HepG2 (cell line): ENCODE results near the gene EZH1. TPM values are rescaled to one million over a fixed set of nuclear protein-coding genes. Genes with fewer than 3 reads are reported as not detected.

Source experiments
- BCL6 ChIP-seq: IDR thresholded peaks from 2 replicates; pipeline ENCODE4 v1.6.1; 2016; ENCODE audit warnings: missing genetic modification reagents, missing compliant biosample characterization
- NFE2L2 ChIP-seq: fragments of 150-350 bp; IDR thresholded peaks from 2 replicates; pipeline ENCODE4 v1.6.1; 2014; ENCODE audit warnings: low read length
- YY1 ChIP-seq: IDR thresholded peaks from 2 replicates; pipeline ENCODE4 v1.6.1; 2011; ENCODE audit warnings: low read length, low read depth, moderate library complexity, mild to moderate bottlenecking; ENCODE audit not compliant: insufficient read depth, insufficient replicate concordance
- ZC3H4 ChIP-seq: sonication (generic); formaldehyde crosslinking; IDR thresholded peaks from 2 replicates; pipeline ENCODE4 v1.4.0; 2020; ENCODE audit warnings: missing genetic modification reagents, borderline replicate concordance
- ZFY ChIP-seq: sonication (generic); formaldehyde crosslinking; IDR thresholded peaks from 2 replicates; pipeline ENCODE4 v1.4.0; 2020; ENCODE audit warnings: missing genetic modification reagents
- ZNF501 ChIP-seq: sonication (generic); formaldehyde crosslinking; IDR thresholded peaks from 2 replicates; pipeline ENCODE4 v1.5.1; 2020; ENCODE audit warnings: mild to moderate bottlenecking, moderate library complexity, missing genetic modification reagents
- ZNF563 ChIP-seq: sonication (generic); formaldehyde crosslinking; IDR thresholded peaks from 2 replicates; pipeline ENCODE4 v1.8.0; 2022; ENCODE audit warnings: mild to moderate bottlenecking, moderate library complexity, missing genetic modification reagents
- ZNF850 ChIP-seq: sonication (generic); formaldehyde crosslinking; conservative IDR thresholded peaks from 2 replicates; pipeline ENCODE4 v1.9.0; 2021; ENCODE audit warnings: mild to moderate bottlenecking, missing genetic modification reagents
- polyA plus RNA-seq, 8 experiments: library from polyadenylated mRNA; depleted of rRNA in 3 of 8; stranded (reverse) in 7 of 8; unstranded in 1 of 8; fragments of >200 nt; fragmentation: Illumina TruSeq in 4 of 8; extraction: Trizol in 4 of 8; gene quantifications; 2 replicates each; pipeline versions ENCODE4 v1.2.1 to v1.2.3, GENCODE V29; 2011 to 2016; ENCODE audit warnings: low read depth in 4 of 8, missing spikeins in 1 of 8, mixed read lengths in 1 of 8; ENCODE audit not compliant: insufficient read depth in 1 of 8
- total RNA-seq, 5 experiments: library from RNA; depleted of rRNA; stranded (reverse); fragments of >200 nt; fragmentation: Illumina TruSeq; extraction: Trizol; gene quantifications; 2 replicates each; pipeline ENCODE4 v1.2.3, GENCODE V29; 2016; ENCODE audit warnings: low read depth in 1 of 5
- TF ChIP-seq, protein P1 (sequence below): sonication (generic); formaldehyde crosslinking; IDR thresholded peaks from 2 replicates; pipeline ENCODE4 v1.5.0; 2020; ENCODE audit warnings: mild to moderate bottlenecking, missing genetic modification reagents
- TF ChIP-seq, protein P2 (sequence below): sonication (generic); formaldehyde crosslinking; IDR thresholded peaks from 2 replicates; pipeline ENCODE4 v1.8.1; 2022; ENCODE audit warnings: low read depth, mild to moderate bottlenecking, missing genetic modification reagents
- TF ChIP-seq, protein P3 (sequence below): sonication (generic); formaldehyde crosslinking; IDR thresholded peaks from 2 replicates; pipeline ENCODE4 v1.4.0; 2020; ENCODE audit warnings: missing genetic modification reagents
- TF ChIP-seq, protein P4 (sequence below): sonication (generic); formaldehyde crosslinking; IDR thresholded peaks from 2 replicates; pipeline ENCODE4 v1.5.0; 2020; ENCODE audit warnings: mild to moderate bottlenecking, missing genetic modification reagents, moderate library complexity
- TF ChIP-seq, protein P5 (sequence below): sonication (generic); formaldehyde crosslinking; IDR thresholded peaks from 2 replicates; pipeline ENCODE4 v1.8.0; 2022; ENCODE audit warnings: low read depth, missing genetic modification reagents
- TF ChIP-seq, protein P6 (sequence below): sonication (generic); formaldehyde crosslinking; IDR thresholded peaks from 2 replicates; pipeline ENCODE4 v1.4.0; 2020; ENCODE audit warnings: missing genetic modification reagents, borderline replicate concordance

EZH1 gene
- total and polyA plus RNA-seq, 2 of the 13 experiments (the other 11 are each of a cell fraction or from before 2014, with no cell fraction given): 11.6 to 24.0 TPM

DNA sequence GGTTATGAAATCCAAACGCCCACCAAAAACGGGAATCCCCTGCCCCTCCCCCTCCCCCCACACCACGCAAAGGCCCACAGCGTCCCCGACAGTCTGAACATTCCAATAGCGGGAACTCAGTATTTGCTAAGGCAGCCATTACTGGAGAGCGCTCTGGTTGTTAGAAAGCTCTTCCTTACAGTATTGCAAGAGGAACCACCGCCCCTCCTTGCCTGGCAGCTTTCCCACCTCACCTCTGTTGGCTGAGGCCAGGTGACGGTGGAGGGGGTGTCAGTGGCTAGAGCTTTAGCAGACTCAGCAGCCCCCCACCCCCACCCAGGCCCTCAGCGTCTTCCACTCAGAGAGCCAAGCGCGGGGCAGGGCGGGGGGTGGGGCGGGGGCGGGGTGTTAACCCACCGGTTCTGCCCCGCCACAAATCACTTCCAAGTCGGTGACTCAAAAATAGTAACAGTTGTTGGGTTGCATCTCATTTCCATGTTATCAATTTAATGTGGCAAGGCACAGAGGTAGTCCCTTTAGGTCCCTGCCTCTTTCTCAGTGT is 65.8 kb downstream of the EZH1 start (continued):
- TF ChIP-seq, protein P1, sequence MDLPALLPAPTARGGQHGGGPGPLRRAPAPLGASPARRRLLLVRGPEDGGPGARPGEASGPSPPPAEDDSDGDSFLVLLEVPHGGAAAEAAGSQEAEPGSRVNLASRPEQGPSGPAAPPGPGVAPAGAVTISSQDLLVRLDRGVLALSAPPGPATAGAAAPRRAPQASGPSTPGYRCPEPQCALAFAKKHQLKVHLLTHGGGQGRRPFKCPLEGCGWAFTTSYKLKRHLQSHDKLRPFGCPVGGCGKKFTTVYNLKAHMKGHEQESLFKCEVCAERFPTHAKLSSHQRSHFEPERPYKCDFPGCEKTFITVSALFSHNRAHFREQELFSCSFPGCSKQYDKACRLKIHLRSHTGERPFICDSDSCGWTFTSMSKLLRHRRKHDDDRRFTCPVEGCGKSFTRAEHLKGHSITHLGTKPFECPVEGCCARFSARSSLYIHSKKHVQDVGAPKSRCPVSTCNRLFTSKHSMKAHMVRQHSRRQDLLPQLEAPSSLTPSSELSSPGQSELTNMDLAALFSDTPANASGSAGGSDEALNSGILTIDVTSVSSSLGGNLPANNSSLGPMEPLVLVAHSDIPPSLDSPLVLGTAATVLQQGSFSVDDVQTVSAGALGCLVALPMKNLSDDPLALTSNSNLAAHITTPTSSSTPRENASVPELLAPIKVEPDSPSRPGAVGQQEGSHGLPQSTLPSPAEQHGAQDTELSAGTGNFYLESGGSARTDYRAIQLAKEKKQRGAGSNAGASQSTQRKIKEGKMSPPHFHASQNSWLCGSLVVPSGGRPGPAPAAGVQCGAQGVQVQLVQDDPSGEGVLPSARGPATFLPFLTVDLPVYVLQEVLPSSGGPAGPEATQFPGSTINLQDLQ: no peak
- TF ChIP-seq ZC3H4 (peak; percentile 95; the same call in 1 of the 2 replicates), ZNF563 (CRISPR knock-in tag) (0 out of 2 replicates have a peak, but pooled peaks have one; percentile 1), NFE2L2 (0 out of 2 replicates have a peak, but pooled peaks have one; percentile 1), ZNF501 (no peak), BCL6 (peak; percentile 93), ZNF850 (CRISPR knock-in tag) (no peak), ZFY (CRISPR knock-in tag) (no peak), YY1 (peak; percentile 85)
- TF ChIP-seq, protein P2, sequence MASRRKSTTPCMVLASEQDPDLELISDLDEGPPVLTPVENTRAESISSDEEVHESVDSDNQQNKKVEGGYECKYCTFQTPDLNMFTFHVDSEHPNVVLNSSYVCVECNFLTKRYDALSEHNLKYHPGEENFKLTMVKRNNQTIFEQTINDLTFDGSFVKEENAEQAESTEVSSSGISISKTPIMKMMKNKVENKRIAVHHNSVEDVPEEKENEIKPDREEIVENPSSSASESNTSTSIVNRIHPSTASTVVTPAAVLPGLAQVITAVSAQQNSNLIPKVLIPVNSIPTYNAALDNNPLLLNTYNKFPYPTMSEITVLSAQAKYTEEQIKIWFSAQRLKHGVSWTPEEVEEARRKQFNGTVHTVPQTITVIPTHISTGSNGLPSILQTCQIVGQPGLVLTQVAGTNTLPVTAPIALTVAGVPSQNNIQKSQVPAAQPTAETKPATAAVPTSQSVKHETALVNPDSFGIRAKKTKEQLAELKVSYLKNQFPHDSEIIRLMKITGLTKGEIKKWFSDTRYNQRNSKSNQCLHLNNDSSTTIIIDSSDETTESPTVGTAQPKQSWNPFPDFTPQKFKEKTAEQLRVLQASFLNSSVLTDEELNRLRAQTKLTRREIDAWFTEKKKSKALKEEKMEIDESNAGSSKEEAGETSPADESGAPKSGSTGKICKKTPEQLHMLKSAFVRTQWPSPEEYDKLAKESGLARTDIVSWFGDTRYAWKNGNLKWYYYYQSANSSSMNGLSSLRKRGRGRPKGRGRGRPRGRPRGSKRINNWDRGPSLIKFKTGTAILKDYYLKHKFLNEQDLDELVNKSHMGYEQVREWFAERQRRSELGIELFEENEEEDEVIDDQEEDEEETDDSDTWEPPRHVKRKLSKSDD (CRISPR knock-in tag): 0 out of 2 replicates have a peak, but pooled peaks have one; percentile 11
- TF ChIP-seq, protein P3, sequence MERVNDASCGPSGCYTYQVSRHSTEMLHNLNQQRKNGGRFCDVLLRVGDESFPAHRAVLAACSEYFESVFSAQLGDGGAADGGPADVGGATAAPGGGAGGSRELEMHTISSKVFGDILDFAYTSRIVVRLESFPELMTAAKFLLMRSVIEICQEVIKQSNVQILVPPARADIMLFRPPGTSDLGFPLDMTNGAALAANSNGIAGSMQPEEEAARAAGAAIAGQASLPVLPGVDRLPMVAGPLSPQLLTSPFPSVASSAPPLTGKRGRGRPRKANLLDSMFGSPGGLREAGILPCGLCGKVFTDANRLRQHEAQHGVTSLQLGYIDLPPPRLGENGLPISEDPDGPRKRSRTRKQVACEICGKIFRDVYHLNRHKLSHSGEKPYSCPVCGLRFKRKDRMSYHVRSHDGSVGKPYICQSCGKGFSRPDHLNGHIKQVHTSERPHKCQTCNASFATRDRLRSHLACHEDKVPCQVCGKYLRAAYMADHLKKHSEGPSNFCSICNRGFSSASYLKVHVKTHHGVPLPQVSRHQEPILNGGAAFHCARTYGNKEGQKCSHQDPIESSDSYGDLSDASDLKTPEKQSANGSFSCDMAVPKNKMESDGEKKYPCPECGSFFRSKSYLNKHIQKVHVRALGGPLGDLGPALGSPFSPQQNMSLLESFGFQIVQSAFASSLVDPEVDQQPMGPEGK (CRISPR knock-in tag): peak; percentile 66
- TF ChIP-seq, protein P4, sequence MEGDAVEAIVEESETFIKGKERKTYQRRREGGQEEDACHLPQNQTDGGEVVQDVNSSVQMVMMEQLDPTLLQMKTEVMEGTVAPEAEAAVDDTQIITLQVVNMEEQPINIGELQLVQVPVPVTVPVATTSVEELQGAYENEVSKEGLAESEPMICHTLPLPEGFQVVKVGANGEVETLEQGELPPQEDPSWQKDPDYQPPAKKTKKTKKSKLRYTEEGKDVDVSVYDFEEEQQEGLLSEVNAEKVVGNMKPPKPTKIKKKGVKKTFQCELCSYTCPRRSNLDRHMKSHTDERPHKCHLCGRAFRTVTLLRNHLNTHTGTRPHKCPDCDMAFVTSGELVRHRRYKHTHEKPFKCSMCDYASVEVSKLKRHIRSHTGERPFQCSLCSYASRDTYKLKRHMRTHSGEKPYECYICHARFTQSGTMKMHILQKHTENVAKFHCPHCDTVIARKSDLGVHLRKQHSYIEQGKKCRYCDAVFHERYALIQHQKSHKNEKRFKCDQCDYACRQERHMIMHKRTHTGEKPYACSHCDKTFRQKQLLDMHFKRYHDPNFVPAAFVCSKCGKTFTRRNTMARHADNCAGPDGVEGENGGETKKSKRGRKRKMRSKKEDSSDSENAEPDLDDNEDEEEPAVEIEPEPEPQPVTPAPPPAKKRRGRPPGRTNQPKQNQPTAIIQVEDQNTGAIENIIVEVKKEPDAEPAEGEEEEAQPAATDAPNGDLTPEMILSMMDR: 0 out of 2 replicates have a peak, but pooled peaks have one; percentile 39
- TF ChIP-seq, protein P5, sequence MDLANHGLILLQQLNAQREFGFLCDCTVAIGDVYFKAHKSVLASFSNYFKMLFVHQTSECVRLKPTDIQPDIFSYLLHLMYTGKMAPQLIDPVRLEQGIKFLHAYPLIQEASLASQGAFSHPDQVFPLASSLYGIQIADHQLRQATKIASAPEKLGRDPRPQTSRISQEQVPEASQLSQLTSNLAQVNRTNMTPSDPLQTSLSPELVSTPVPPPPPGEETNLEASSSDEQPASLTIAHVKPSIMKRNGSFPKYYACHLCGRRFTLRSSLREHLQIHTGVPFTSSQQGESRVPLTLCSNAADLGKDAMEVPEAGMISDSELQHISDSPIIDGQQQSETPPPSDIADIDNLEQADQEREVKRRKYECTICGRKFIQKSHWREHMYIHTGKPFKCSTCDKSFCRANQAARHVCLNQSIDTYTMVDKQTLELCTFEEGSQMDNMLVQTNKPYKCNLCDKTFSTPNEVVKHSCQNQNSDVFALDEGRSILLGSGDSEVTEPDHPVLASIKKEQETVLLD (CRISPR knock-in tag): peak; percentile 29; the same call in 1 of the 2 replicates
- TF ChIP-seq, protein P6, sequence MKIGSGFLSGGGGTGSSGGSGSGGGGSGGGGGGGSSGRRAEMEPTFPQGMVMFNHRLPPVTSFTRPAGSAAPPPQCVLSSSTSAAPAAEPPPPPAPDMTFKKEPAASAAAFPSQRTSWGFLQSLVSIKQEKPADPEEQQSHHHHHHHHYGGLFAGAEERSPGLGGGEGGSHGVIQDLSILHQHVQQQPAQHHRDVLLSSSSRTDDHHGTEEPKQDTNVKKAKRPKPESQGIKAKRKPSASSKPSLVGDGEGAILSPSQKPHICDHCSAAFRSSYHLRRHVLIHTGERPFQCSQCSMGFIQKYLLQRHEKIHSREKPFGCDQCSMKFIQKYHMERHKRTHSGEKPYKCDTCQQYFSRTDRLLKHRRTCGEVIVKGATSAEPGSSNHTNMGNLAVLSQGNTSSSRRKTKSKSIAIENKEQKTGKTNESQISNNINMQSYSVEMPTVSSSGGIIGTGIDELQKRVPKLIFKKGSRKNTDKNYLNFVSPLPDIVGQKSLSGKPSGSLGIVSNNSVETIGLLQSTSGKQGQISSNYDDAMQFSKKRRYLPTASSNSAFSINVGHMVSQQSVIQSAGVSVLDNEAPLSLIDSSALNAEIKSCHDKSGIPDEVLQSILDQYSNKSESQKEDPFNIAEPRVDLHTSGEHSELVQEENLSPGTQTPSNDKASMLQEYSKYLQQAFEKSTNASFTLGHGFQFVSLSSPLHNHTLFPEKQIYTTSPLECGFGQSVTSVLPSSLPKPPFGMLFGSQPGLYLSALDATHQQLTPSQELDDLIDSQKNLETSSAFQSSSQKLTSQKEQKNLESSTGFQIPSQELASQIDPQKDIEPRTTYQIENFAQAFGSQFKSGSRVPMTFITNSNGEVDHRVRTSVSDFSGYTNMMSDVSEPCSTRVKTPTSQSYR (CRISPR knock-in tag): peak; percentile 67
